PC-9 (cell line): ENCODE measurements around the gene MAGEA6. TPM values are rescaled to one million over a fixed set of nuclear protein-coding genes. Genes with fewer than 3 reads are reported as not detected.
"Not testable (repeated sequence)": the region's sequence is repeated elsewhere in the genome, so short reads cannot be mapped to it uniquely, and the experiment has no call there.

ENCODE experiments used
- BruUV-seq: library from RNA; stranded (reverse); fragments of 400-500 nt; replicated peaks from 2 replicates; lab custom pipeline; 2021; lab: Mats Ljungman, UMichigan
- CTCF ChIA-PET: fragments of 300-600 bp; sonication (Branson Sonifier 250); formaldehyde crosslinking; loops from one replicate; lab custom pipeline; 2022; ENCODE audit warnings: antibody characterized with exemption; lab: Charles Lee
- POLR2A ChIA-PET: fragments of 300-600 bp; sonication (Branson Sonifier 250); formaldehyde crosslinking; loops from one replicate; lab custom pipeline; 2022; ENCODE audit warnings: antibody characterized with exemption; ENCODE audit not compliant: unreplicated experiment; lab: Charles Lee
- DNase-seq, 2 experiments: peaks; one replicate each; pipeline versions ENCODE4 v3.0.0 to v3.0.0-alpha.2; 2015 to 2022; ENCODE audit warnings: mixed read lengths in 1 of 2
- H2AFZ ChIP-seq: fragments of 200-600 bp; sonication (generic); 2 replicates; pipeline ENCODE4 v1.8.1; 2017; ENCODE audit warnings: antibody characterized with exemption
- H3F3A ChIP-seq: fragments of 200-600 bp; sonication (generic); 2 replicates; pipeline ENCODE4 v1.8.1; 2017; ENCODE audit warnings: antibody characterized with exemption, mild to moderate bottlenecking, low read depth; ENCODE audit not compliant: insufficient read depth
- H3K27ac ChIP-seq: fragments of 200-600 bp; sonication (generic); 2 replicates; pipeline ENCODE4 v1.6.1; 2016; ENCODE audit warnings: mixed run types
- H3K27me3 ChIP-seq: fragments of 200-600 bp; sonication (generic); 2 replicates; pipeline ENCODE4 v1.6.1; 2016; ENCODE audit warnings: low read depth, mixed run types; ENCODE audit not compliant: insufficient read depth
- H3K36me3 ChIP-seq: fragments of 200-600 bp; sonication (generic); 2 replicates; pipeline ENCODE4 v1.6.1; 2016; ENCODE audit warnings: low read depth, mixed run types
- H3K4me1 ChIP-seq: fragments of 200-600 bp; sonication (generic); replicated peaks from 2 replicates; pipeline ENCODE4 v1.6.1; 2016; ENCODE audit warnings: mixed run types; ENCODE audit not compliant: insufficient read depth
- H3K4me2 ChIP-seq: fragments of 200-600 bp; sonication (generic); 2 replicates; pipeline ENCODE4 v1.6.1; 2017; ENCODE audit warnings: mixed run types
- H3K4me3 ChIP-seq: fragments of 200-600 bp; sonication (generic); 2 replicates; pipeline ENCODE4 v1.6.1; 2016; ENCODE audit warnings: mixed run types
- H3K79me2 ChIP-seq: fragments of 200-600 bp; sonication (generic); 2 replicates; pipeline ENCODE4 v1.6.1; 2017; ENCODE audit warnings: low read depth, mixed run types
- H3K9me2 ChIP-seq: fragments of 200-600 bp; sonication (generic); 2 replicates; pipeline ENCODE4 v1.8.1; 2017; ENCODE audit warnings: mild to moderate bottlenecking; ENCODE audit not compliant: insufficient read depth
- H3K9me3 ChIP-seq: fragments of 200-600 bp; sonication (generic); 2 replicates; pipeline ENCODE4 v1.8.1; 2016; ENCODE audit warnings: low read depth; ENCODE audit not compliant: insufficient read depth
- H4K20me1 ChIP-seq: fragments of 200-600 bp; sonication (generic); 2 replicates; pipeline ENCODE4 v1.8.1; 2017; ENCODE audit not compliant: insufficient read depth
- CTCF ChIP-seq: fragments of 200-600 bp; sonication (generic); conservative IDR thresholded peaks from 2 replicates; pipeline ENCODE4 v1.6.1; 2017; ENCODE audit warnings: mixed run types, antibody characterized with exemption, mild to moderate bottlenecking, moderate library complexity
- EZH2 ChIP-seq: fragments of 200-600 bp; sonication (generic); IDR thresholded peaks from 2 replicates; pipeline ENCODE4 v1.8.0; 2017; ENCODE audit warnings: antibody characterized with exemption, low read depth
- intact Hi-C: fragments of 100-400 bp; cut with micrococcal nuclease; formaldehyde crosslinking; loops from one replicate; pipeline ENCODE4 v1.10.0; 2022; ENCODE audit not compliant: unreplicated experiment
- total RNA-seq: library from RNA; stranded (reverse); gene quantifications from 2 replicates; pipeline ENCODE4 v1.2.3, GENCODE V29; 2021

MAGEA6 gene
- total RNA-seq, 1 experiment from 2014 or later: 122 TPM

DNA sequence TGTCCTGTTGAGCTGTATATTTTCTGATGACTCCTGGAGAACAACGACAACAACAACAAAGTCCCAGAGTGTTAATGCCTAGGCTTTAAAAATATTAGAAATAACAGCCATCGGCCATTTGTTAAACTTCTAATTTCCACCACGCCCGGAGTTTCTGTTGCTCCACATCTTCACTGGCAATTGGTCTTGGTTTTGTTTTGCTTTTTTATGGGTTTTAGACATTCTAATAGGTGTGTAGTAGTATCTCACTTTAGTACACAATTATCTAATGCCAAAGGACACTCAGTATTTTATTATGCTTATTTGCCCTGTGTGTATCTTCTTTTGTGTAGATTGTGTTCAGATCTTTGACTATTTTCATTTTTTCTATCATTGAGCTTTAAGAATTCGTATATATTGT lies 30.9 kb downstream of the MAGEA6 start:
- CTCF ChIA-PET: no interaction called here

DNA sequence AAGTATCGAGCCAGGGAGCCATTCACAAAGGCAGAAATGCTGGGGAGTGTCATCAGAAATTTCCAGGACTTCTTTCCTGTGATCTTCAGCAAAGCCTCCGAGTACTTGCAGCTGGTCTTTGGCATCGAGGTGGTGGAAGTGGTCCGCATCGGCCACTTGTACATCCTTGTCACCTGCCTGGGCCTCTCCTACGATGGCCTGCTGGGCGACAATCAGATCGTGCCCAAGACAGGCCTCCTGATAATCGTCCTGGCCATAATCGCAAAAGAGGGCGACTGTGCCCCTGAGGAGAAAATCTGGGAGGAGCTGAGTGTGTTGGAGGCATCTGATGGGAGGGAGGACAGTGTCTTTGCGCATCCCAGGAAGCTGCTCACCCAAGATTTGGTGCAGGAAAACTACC lies 33.0 kb downstream of the MAGEA6 start:
- CTCF ChIA-PET, H3K36me3 ChIP-seq, DNase-seq, H3K4me2 ChIP-seq, H3K9me2 ChIP-seq, POLR2A ChIA-PET, H3K27me3 ChIP-seq, H4K20me1 ChIP-seq, H3K9me3 ChIP-seq, H3K4me3 ChIP-seq, H2AFZ ChIP-seq, intact Hi-C loops, H3K27ac ChIP-seq, H3F3A ChIP-seq, BruUV-seq: not testable (repeated sequence)
- Histone ChIP-seq H3K4me1 (peaks cover 10% of the 10 kb centered on the region; the same call in 1 of the 2 replicates), H3K79me2 (peaks cover 43% of the 10 kb centered on the region)

More for the DNA sequence above, 30.9 kb downstream of the MAGEA6 start:
- Histone ChIP-seq H3F3A (0 out of 2 replicates have a peak, but pooled peaks cover 6% of the 10 kb centered on the region), H4K20me1 (peaks cover 4% of the 10 kb centered on the region; the same call in 1 of the 2 replicates), H2AFZ (no peak overlapping the region), H3K9me2 (no peaks in the 10 kb centered on the region), H3K9me3 (no peaks in the 10 kb centered on the region), H3K4me3 (no peak overlapping the region), H3K79me2 (peaks cover 33% of the 10 kb centered on the region), H3K4me1 (no peaks in the 10 kb centered on the region), H3K36me3 (0 out of 2 replicates have a peak, but pooled peaks cover 3% of the 10 kb centered on the region), H3K27ac (no peak overlapping the region), H3K4me2 (no peak overlapping the region), H3K27me3 (no peaks in the 10 kb centered on the region; the same call in 1 of the 2 replicates)
- POLR2A ChIA-PET: no interaction called here
- no TSS peak for BruUV-seq
- DNase-seq: peak in 1 of 2 experiments; percentile 22
- TF ChIP-seq CTCF: no peak
- no peak for TF ChIP-seq EZH2
- intact Hi-C loops: no loop called here

DNA sequence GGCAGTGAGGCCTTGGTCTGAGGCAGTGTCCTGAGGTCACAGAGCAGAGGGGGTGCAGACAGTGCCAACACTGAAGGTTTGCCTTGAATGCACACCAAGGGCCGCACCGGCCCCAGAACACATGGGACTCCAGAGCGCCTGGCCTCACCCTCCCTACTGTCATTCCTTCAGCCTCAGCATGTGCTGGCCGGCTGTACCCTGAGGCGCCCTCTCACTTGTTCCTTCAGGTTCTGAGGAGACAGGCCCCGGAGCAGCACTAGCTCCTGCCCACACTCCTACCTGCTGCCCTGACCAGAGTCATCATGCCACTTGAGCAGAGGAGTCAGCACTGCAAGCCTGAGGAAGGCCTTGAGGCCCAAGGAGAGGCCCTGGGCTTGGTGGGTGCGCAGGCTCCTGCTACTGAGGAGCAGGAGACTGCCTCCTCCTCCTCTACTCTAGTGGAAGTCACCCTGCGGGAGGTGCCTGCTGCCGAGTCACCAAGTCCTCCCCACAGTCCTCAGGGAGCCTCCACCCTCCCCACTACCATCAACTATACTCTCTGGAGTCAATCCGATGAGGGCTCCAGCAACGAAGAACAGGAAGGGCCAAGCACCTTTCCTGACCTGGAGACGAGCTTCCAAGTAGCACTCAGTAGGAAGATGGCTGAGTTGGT lies 33.5 kb downstream of the MAGEA6 start:
- Histone ChIP-seq H3K79me2 (peaks cover 43% of the 10 kb centered on the region), H3K9me2 (no peaks in the 10 kb centered on the region), H3K4me3 (no peak overlapping the region), H3K9me3 (no peaks in the 10 kb centered on the region), H3K27ac (no peak overlapping the region), H2AFZ (no peak overlapping the region), H3K4me1 (peaks cover 10% of the 10 kb centered on the region; the same call in 1 of the 2 replicates), H3F3A (0 out of 2 replicates have a peak, but pooled peaks cover 2% of the 10 kb centered on the region), H3K4me2 (no peak overlapping the region), H3K36me3 (0 out of 2 replicates have a peak, but pooled peaks cover 3% of the 10 kb centered on the region), H3K27me3 (no peaks in the 10 kb centered on the region; the same call in 1 of the 2 replicates), H4K20me1 (peaks cover 4% of the 10 kb centered on the region; the same call in 1 of the 2 replicates)
- POLR2A ChIA-PET: no interaction called here
- CTCF ChIA-PET: no interaction called here
- BruUV-seq: no TSS peak
- no peak for DNase-seq
- no peak for TF ChIP-seq CTCF
- TF ChIP-seq EZH2: no peak
- intact Hi-C loops: no loop called here
